SK-N-SH treated with all-trans-retinoic acid at 6 μM for 48 hours (cell line): ENCODE measurements around the gene USH2A.

ENCODE experiments used
- ARNTL ChIP-seq: fragments of 450-650 bp; formaldehyde crosslinking; IDR thresholded peaks from 2 replicates; pipeline ENCODE4 v1.5.0; 2020; ENCODE audit warnings: low read depth, mild to moderate bottlenecking, moderate library complexity, borderline replicate concordance
- OSR1 ChIP-seq: fragments of 250-450 bp; sonication (Bioruptor Pico); IDR thresholded peaks from 2 replicates; pipeline ENCODE4 v1.8.0; 2022; ENCODE audit warnings: moderate library complexity, mild to moderate bottlenecking, inconsistent platforms

GRCh38 chr1:216095400-216095799 is 327.8 kb downstream of the USH2A start:
- no peak for TF ChIP-seq ARNTL (CRISPR knock-in tag)
- no peak for TF ChIP-seq OSR1
